MCF 10A (cell line): Measurements from ENCODE around the gene SPAG6. TPM values are rescaled to one million over a fixed set of nuclear protein-coding genes. Genes with fewer than 3 reads are reported as not detected.

Source experiments
- BruUV-seq: library from RNA; stranded (reverse); fragments of 400-500 nt; replicated peaks from 2 replicates; lab custom pipeline; 2021; lab: Mats Ljungman, UMichigan
- CTCF ChIA-PET: fragments of 300-600 bp; sonication (Branson Sonifier 250); formaldehyde crosslinking; extraction: SDS; loops from one replicate; lab custom pipeline; 2021; ENCODE audit warnings: antibody characterized with exemption, inconsistent platforms; lab: Yijun Ruan, JAX
- POLR2A ChIA-PET: fragments of 300-600, 350-650 bp; sonication (Branson Sonifier 250); formaldehyde crosslinking; extraction: SDS; loops from one replicate; lab custom pipeline; 2020; ENCODE audit warnings: antibody characterized with exemption, inconsistent platforms; lab: Yijun Ruan, JAX
- DNase-seq: peaks from one replicate; pipeline ENCODE4 v3.0.0-alpha.2; 2018; ENCODE audit not compliant: unreplicated experiment
- H3K27ac Mint-ChIP-seq: one replicate; pipeline ENCODE4 v1.8.0; 2022; ENCODE audit warnings: mild to moderate bottlenecking, low read depth, mixed read lengths; ENCODE audit not compliant: unreplicated experiment
- H3K27me3 Mint-ChIP-seq: one replicate; pipeline ENCODE4 v1.8.0; 2022; ENCODE audit warnings: mixed read lengths; ENCODE audit not compliant: insufficient read depth, unreplicated experiment
- H3K36me3 Mint-ChIP-seq: one replicate; pipeline ENCODE4 v1.8.0; 2022; ENCODE audit warnings: mild to moderate bottlenecking, moderate library complexity, mixed read lengths; ENCODE audit not compliant: insufficient read depth, unreplicated experiment
- H3K4me1 Mint-ChIP-seq: one replicate; pipeline ENCODE4 v1.8.0; 2022; ENCODE audit warnings: mixed read lengths; ENCODE audit not compliant: insufficient read depth, unreplicated experiment
- H3K4me3 Mint-ChIP-seq: one replicate; pipeline ENCODE4 v1.8.0; 2022; ENCODE audit warnings: mild to moderate bottlenecking, moderate library complexity, mixed read lengths; ENCODE audit not compliant: unreplicated experiment
- H3K9me3 Mint-ChIP-seq: one replicate; pipeline ENCODE4 v1.8.0; 2022; ENCODE audit warnings: mixed read lengths; ENCODE audit not compliant: unreplicated experiment
- CTCF ChIP-seq: fragments of 200-600 bp; IDR thresholded peaks from one replicate; pipeline ENCODE4 v1.8.0; 2022; ENCODE audit warnings: antibody characterized with exemption, mild to moderate bottlenecking; ENCODE audit not compliant: unreplicated experiment
- intact Hi-C: fragments of 100-400 bp; cut with micrococcal nuclease; formaldehyde crosslinking; loops from 2 replicates; pipeline ENCODE4 v1.14.1; 2022
- total RNA-seq: library from RNA; stranded (reverse); gene quantifications from 2 replicates; pipeline ENCODE4 v1.2.3, GENCODE V29; 2022

The SPAG6 gene
- total RNA-seq, 1 experiment from 2014 or later, result not detected

GRCh38 chr10:22438711-22439110 is 93.4 kb downstream of the SPAG6 start:
- POLR2A ChIA-PET, result interaction anchor here (0.7 to 1.9 kb wide), 2 partner anchors 99 to 292 kb away, joined by 3 to 4 read pairs; no protein-coding TSS in a partner anchor
- intact Hi-C loops, result loop anchor here (5.0 kb wide), 1 partner anchor 389 kb away; no protein-coding TSS in a partner anchor
- Mint-ChIP-seq H3K36me3 (peaks cover 13% of the 10 kb centered on the region), H3K4me1 (peaks cover 18% of the 10 kb centered on the region), H3K4me3 (no peak overlapping the region), H3K9me3 (no peaks in the 10 kb centered on the region), H3K27ac (no peak overlapping the region), H3K27me3 (no peaks in the 10 kb centered on the region)
- TF ChIP-seq CTCF, result no peak
- no TSS peak for BruUV-seq
- CTCF ChIA-PET, result interaction anchor here (1.1 kb wide), 1 partner anchor 36 kb away, joined by 3 read pairs; no protein-coding TSS in a partner anchor
- DNase-seq, result no peak

- no peaks in the 10 kb centered on the region for H3K36me3 Mint-ChIP-seq
- no peak overlapping the region for H3K27ac Mint-ChIP-seq
- no peaks in the 10 kb centered on the region for H3K4me1 Mint-ChIP-seq
- no peaks in the 10 kb centered on the region for H3K9me3 Mint-ChIP-seq
- H3K27me3 Mint-ChIP-seq, result no peaks in the 10 kb centered on the region
- CTCF ChIA-PET, result interaction anchor here (0.6 kb wide), 2 partner anchors 13 to 204 kb away, joined by 3 read pairs; no protein-coding TSS in a partner anchor
- no peak overlapping the region for H3K4me3 Mint-ChIP-seq
- no peak for DNase-seq
- BruUV-seq, result no TSS peak
- POLR2A ChIA-PET, result interaction anchor here (0.5 to 0.6 kb wide), 2 partner anchors 44 to 101 kb away, joined by 3 read pairs; no protein-coding TSS in a partner anchor
- no peak for TF ChIP-seq CTCF
- intact Hi-C loops, result no loop called here
Measured at GRCh38 chr10:22442063-22442462, 96.8 kb downstream of the SPAG6 start.

- CTCF ChIA-PET, result interaction anchor here (0.6 kb wide), 1 partner anchor 203 kb away, joined by 3 read pairs; no protein-coding TSS in a partner anchor
- Mint-ChIP-seq H3K27me3 (no peaks in the 10 kb centered on the region), H3K27ac (no peak overlapping the region), H3K4me3 (no peak overlapping the region), H3K4me1 (no peaks in the 10 kb centered on the region), H3K9me3 (no peaks in the 10 kb centered on the region), H3K36me3 (no peaks in the 10 kb centered on the region)
- BruUV-seq, result no TSS peak
- TF ChIP-seq CTCF, result no peak
- no peak for DNase-seq
- POLR2A ChIA-PET, result interaction anchor here (0.5 to 0.6 kb wide), 2 partner anchors 44 to 101 kb away, joined by 3 read pairs; no protein-coding TSS in a partner anchor
- intact Hi-C loops, result no loop called here
Measured at GRCh38 chr10:22442468-22442867, 97.2 kb downstream of the SPAG6 start.

- intact Hi-C loops, result no loop called here
- TF ChIP-seq CTCF, result no peak
- H3K9me3 Mint-ChIP-seq, result no peaks in the 10 kb centered on the region
- no TSS peak for BruUV-seq
- no peaks in the 10 kb centered on the region for H3K27me3 Mint-ChIP-seq
- H3K36me3 Mint-ChIP-seq, result no peaks in the 10 kb centered on the region
- POLR2A ChIA-PET, result no interaction called here
- no peak overlapping the region for H3K27ac Mint-ChIP-seq
- H3K4me3 Mint-ChIP-seq, result no peak overlapping the region
- no peak for DNase-seq
- CTCF ChIA-PET, result interaction anchor here (0.7 to 1.4 kb wide), 2 partner anchors 10 to 166 kb away, joined by 3 read pairs; no protein-coding TSS in a partner anchor
- no peaks in the 10 kb centered on the region for H3K4me1 Mint-ChIP-seq
Measured at GRCh38 chr10:22443175-22443901, 98.0 kb downstream of the SPAG6 start.
